SU-DHL-6 (cell line): Measurements from ENCODE around the gene PLEKHA7.

Experiments used
- EZH2phosphoT487 ChIP-seq: fragments of 200-600 bp; sonication (generic), shearing (Covaris generic); conservative IDR thresholded peaks from 2 replicates; pipeline ENCODE4 v1.6.1; 2018; ENCODE audit warnings: mild to moderate bottlenecking, antibody characterized with exemption, low read length, moderate library complexity, mixed read lengths
- TF ChIP-seq, protein P1 (sequence below): fragments of 200-600 bp; sonication (generic); IDR thresholded peaks from one replicate; pipeline ENCODE4 v1.5.1; 2017; ENCODE audit warnings: antibody characterized with exemption, mild to moderate bottlenecking, low read length, moderate library complexity; ENCODE audit not compliant: insufficient read depth, poor library complexity, severe bottlenecking

GRCh38 chr11:16786131-16786530 lies 228.1 kb downstream of the PLEKHA7 start:
- TF ChIP-seq, protein P1, sequence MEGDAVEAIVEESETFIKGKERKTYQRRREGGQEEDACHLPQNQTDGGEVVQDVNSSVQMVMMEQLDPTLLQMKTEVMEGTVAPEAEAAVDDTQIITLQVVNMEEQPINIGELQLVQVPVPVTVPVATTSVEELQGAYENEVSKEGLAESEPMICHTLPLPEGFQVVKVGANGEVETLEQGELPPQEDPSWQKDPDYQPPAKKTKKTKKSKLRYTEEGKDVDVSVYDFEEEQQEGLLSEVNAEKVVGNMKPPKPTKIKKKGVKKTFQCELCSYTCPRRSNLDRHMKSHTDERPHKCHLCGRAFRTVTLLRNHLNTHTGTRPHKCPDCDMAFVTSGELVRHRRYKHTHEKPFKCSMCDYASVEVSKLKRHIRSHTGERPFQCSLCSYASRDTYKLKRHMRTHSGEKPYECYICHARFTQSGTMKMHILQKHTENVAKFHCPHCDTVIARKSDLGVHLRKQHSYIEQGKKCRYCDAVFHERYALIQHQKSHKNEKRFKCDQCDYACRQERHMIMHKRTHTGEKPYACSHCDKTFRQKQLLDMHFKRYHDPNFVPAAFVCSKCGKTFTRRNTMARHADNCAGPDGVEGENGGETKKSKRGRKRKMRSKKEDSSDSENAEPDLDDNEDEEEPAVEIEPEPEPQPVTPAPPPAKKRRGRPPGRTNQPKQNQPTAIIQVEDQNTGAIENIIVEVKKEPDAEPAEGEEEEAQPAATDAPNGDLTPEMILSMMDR: no peak
- no peak for TF ChIP-seq EZH2phosphoT487
